Stimulated activated CD4-positive, alpha-beta T cell treated with anti-CD3 and anti-CD28 coated beads, Interleukin-2, amount 100 ng/mL, for 24 hours (primary cell): ENCODE data around the gene MAGI3.
"Not testable (repeated sequence)": the region's sequence is repeated elsewhere in the genome, so short reads cannot be mapped to it uniquely, and the experiment has no call there.

Source experiments
- DNase-seq, 2 donors: peaks; one replicate each; pipeline ENCODE4 v3.0.0-alpha.2; 2020

The MAGI3 gene

DNA sequence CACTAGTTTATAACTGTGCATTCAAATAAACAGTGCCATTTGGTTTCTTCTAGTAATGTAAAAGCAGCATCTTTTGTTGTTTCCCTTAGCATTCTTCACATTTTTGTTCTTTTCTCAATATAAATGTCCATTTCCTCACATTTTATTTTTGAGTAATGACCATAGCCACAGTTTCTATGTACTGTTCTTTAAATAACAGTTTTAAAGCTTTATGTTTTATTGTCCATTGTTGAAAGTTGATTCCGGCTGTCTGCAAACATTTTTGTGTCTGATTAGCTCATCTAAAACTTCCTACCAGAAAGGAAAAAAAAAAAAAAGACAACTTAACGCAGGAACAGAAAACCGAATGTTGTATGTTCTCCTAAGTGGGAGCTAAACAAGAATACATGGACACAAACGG is 139.7 kb downstream of the MAGI3 start:
- no peak for DNase-seq

DNA sequence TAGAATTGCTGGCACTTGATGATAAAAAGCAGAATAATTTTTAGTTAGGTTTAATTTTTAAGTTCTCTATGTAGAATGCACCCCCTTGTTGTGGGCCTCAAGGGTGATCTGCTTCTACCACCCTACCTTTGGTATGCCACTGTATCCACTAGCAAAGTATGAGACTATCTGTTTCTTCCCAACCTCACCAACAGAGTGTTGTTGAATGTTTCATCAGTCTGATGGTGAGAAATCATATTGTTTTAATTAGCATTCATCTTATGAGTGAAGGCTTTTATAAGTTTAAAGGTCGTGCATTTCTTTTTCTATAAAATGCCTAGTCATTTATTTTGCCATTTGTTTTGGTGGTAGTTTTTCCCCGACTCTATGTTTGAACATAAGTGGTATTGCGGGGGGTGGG is 141.0 kb downstream of the MAGI3 start:
- no peak for DNase-seq

DNA sequence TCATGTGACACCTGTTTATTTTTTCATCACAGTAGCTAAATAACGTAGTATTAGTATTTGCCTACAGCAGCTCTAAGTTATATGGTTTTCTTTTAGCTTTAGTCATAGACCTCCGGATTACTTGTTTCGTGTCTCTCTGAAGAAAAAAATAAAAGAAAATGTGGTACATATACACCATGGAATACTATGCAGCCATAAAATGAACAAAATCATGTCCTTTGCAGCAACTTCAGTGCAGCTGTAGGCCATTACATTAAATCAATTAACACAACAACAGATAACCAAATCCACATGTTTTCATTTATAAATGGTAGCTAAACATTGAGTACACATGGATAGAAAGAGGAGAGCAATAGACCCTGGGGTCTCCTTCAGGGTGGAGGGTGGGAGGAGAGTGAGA is 142.7 kb downstream of the MAGI3 start:
- DNase-seq: no peak

DNA sequence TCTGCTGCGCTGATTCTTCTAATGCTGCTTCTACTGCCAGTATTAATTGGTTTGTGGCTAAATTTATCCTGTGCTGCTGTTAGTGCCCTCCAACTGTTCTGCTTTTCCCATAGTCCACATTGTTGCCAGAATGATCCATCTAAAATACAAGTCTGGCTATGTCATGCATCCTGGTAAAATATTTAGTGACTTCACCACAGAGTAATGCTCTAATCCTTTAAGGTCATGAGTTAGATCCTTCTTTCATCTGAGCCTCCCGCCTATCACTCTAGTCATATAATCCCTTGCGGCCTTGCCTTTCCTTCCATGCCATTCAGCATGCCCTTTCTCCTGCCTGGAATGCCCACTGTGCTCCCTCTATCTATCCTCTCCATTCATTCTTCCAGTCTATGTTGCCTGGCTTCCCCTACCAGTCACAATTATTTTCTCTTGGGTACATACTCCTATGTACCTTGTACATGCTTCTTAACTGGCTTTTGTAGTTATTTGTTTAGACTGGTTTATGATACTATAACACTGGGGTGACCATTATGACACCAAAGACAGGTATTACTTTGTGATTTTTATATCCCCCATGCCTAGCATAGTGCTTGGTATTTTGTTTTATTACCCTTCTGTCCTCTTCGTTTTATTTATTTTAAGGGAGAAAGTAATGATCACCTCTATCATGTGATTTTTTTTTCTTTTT is 144.0 kb downstream of the MAGI3 start:
- DNase-seq: no peak

DNA sequence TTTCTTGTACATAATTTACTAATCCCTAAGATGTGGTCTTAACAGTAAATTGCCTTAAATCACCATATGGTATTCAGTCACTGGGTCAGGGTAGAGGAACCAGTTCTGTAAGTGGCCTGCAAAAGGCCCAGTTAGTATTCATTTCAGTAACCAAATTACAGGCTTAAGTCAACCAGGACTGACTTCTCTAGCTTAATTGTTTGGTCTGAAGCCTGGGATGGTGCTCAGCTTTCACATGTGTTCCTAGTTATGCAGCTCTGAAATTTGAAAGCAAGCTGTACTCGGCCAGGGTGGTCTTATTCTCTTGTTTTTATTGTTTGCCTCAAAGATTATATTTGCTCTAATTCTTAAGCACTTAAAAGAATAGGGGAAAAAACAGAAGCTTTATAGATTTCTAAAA is 144.6 kb downstream of the MAGI3 start:
- no peak for DNase-seq

DNA sequence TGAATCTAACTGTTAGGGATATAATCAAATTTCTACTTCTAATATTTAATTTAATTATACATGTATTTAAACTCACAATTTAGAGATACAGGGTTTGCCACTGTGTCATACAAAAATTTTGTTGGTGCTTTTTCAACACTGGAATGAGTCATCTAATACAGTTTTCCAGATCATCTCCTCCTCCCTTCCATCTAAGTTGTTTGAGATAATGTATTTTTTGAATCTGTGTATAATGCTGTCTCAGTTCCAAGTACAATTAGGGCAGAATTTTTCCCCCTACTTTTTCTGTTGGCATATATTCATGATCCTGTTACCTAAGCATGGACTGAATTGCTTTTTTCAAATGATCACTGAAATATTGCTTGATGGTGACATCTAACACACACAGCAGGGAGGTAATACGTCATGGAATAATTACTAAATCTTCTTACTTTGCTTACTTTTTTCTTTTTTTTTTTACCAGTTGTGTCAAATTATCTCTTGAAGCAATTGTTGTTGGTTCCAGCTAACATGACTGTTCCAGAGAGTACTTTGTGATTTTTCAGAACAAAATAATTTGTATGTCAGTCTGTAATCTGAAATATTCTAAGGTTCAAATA is 146.0 kb downstream of the MAGI3 start:
- no peak for DNase-seq

DNA sequence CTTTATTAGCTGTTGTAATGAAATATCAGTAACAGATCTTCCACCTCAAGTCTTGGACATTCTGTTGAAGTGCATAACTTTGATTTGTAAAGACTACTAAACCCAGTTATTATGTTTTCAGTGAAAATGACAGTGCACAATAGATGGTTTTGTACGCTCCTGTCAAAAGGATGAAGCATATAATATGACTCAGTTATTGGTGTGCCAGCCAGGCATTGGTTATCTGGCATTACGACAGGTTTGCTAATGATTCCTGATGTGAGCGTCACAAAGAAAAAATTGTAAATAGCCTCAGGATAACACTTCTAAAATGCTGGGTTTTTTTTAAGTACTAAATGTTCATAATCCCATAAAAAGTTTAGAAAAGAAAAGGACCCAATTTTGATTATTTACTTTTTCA is 147.9 kb downstream of the MAGI3 start:
- DNase-seq: no peak

DNA sequence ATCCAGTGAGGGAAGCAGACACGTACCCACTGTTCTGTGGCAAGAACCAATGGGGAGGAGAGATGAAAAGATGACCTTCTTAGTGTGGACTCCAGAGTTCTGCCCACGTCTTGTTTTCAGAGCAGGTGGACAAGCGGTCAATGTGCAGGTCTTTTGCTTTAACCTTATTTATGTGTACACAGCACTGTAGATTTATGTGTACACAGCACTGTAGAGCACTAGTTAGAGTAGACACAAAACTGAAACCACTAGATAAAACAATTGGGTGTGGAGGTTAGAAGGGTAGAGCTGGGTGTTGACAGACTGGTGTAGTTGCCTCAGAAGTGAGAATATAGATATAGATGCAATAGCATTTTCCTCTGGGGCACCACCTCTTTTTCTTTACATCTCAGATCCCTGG is 150.0 kb downstream of the MAGI3 start:
- no peak for DNase-seq

DNA sequence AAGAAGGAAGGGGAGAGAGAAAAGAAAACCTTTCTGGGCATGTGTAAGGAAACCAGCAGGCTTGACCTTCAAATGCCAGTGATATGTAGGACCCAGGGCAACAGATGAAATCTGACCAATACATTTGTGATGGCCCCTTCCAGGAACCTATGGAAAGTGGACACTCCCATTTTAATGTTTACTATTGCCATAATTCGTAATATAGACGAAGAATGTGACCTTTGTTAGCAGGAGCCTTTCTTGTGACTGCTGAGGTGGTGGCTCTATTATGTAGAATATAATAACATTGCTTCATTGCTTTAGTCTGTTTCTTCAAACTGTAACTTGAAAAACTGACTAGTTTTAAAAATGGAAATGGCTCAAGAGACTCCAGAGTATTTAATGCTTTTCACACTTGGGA is 150.8 kb downstream of the MAGI3 start:
- DNase-seq: no peak

DNA sequence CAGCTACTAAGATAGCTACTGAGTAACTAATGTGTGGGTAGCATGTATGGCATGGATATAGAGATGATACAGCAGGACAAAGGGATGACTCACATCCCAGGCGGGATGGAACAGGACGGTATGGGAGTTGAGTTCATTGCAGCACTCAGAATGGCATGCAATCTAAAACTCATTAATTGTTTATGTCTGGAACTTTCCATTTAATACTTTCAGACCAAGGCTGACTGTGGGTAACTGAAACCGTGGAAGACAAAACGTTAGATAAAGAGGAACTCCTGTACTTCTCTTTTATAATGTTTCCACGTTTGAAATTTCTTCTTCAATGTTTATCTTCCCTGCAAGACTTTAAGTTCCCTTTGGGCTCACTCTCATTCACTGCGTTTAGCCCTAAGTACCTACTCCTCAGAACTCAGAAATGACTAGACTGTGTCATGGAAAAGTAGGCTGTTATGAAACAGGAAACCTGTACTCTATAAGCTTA is 151.9 kb downstream of the MAGI3 start:
- DNase-seq: no peak

DNA sequence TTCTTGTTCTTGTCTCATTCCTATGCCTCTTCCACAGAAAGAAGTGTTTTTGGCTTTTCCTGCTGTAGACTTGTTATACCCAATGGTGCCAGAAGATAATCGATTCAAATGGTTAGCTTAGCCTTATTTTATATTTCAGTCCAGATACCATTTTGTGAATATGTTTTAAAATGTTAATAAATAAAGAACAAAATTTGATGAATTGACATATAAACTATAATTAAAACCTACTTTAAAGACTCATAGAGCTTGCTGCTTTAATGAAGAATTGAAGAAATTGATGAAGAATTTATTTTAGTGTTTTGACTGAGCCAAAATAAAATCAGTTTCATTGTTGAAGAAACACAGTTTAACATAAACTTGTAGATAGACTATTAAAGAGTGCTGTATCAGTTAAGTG is 152.8 kb downstream of the MAGI3 start:
- no peak for DNase-seq

DNA sequence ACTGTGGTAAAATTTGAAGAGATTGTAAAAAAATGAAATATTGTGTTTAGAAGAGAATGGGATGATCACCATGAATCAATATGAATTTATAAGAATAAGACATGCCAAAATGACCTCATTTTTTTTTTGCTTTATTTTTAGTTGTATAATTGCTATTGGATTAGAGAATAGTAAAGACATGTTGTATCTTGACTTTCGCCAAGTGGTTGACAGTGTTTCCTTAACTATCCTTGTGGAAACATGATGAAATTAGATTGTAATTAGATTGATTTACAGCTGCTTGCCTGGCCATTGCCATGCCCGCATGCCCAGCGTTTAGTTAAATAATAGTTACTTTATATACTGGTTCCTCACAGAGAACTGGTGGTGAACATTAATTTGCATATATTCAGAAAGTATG is 154.9 kb downstream of the MAGI3 start:
- DNase-seq: no peak

DNA sequence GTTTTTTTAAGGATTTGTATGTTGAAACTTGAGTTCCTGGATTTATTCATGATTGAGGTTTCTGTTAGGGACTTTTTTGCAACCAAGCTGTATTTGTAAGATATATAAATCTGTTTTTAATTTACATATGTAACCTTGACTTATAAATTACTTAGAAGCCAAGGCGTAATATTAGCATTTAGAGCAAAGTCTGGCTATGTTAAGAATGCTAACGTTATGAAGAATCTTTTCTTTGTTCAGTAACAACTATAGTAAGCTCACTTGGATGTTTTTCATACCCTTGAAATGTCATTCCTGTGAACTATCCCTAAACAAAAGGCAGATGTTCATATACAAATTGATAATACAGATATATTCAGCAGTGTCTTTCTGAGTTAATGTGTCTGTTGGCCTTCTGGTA is 155.3 kb downstream of the MAGI3 start:
- DNase-seq: no peak

DNA sequence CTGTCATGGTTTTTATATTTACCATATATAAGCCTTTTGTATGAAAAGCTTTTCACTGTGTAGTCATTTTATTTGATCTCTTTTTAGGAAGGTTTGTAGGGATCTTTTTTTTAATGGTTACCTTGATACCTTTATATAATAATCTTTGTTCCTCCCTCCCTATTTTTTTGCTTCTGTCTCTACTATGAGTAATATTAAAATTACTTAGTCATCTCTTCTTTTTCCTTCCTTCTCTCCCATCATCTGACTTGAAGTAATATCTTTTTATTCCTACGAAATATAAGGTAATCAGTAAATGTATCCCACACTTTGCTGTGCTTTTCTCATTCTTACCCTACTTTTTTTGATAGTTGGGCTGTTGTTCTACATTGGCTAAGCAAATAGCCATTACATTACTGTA is 161.4 kb downstream of the MAGI3 start:
- DNase-seq: no peak

DNA sequence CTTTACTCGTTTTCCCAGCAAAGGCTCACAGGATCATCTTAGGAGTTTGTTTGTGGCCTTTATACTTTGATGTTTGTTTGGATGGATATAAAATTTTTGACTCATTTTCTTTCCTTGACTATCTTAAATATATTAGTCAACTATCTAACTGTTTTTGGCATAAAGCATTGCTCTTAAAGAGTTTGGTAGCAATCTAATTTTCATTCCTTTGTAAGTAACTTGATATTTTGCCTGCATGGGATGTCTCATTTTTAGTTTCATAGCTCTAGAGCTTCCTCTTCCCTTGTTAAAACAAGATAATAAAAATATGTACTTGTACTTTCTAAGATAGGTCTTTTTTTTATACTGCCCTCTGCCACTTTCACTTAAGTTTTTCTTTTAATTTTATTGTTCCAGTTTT is 161.9 kb downstream of the MAGI3 start:
- no peak for DNase-seq

DNA sequence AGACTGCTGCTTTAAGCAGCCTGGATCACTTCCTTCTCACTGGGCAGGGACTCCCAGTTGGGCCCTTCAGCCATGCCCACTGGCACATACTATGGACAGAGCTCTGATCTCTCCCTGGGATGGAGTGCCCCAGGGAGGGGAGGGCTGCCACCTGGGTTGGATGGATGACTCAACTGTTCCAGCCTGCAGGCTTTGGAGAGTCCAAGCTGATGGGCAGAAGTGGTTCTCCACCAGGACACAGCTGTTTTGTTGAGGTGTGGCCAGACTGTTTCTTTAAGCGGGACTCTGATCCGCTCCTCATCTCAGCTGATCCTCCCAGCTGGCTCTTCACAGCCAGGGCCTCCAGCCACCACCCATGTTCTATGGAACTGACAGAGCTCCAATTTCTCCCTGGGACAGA is 166.9 kb downstream of the MAGI3 start:
- no peak for DNase-seq

DNA sequence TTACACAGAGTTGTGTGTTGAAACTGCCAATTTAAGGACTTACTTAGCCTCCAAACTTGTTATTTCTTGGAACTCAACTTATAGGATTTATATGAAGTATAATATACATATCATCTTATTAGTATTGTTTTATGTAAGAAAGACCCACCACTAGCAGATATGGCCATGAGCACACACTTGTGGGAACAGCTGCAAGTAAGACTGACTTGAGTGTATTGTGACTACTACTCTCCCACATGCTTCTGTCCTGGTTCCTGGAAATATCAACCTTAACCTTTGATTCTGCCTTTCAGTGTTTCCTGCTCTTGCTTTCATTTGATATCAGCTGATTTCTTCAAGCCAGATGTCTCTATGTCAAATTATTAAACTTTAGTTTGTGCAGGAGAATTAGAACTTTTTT is 175.3 kb downstream of the MAGI3 start:
- DNase-seq: no peak

DNA sequence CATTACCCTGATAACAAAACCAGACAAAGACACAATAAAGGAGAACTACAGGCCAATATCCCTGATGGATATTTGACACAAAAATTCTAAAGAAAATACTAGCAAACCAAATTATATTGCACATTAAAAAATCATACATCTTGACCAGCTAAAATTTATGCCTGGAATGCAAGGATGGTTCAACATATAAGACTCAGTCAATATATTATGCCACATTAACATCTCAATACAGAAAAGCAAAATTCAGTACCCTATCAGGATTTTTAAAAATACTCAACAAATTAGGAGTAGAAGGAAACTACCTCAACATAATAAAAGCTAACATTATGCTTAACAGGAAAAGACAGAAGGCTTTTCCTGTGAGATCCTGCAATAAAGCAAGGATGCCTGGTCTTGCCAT is 177.1 kb downstream of the MAGI3 start:
- no peak for DNase-seq

DNA sequence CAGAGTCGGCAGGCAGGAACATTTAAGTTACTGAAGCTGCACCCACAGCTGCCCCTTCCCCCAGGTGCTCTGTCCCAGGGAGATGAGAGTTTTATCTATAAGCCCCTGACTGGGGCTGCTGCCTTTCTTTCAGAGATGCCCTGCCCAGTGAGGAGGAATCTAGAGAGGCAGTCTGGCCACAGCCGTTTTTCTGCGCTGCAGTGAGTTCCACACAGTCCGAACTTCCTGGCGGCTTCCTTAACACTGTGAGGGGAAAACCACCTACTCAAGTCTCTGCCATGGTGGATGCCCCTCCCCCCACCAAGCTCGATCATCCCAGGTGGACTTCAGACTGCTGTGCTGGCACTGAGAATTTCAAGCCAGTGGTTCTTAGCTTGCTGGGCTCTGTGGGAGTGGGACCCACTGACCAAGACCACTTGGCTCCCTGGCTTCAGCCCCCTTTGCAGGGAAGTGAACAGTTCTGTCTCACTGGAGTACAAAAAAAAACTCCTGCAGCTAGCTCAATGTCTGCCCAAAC is 185.5 kb downstream of the MAGI3 start:
- not testable (repeated sequence) for DNase-seq

DNA sequence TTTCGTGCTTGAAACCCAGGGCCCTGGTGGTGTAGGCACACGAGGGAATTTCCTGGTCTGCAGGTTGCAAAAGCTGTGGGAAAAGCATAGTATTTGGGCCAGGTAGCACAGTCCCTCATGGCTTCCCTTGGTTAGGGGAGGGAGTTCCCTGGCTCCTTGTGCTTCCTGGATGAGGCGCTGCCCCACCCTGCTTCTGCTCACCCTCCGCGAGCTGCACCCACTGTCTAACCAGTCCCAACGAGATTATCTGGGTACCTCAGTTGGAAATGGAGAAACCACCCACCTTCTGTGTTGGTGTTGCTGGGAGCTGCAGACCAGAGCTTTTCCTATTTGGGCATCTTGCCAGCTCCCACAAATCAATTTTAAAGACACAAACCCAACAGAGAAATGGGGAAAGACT is 186.0 kb downstream of the MAGI3 start:
- DNase-seq: no peak

DNA sequence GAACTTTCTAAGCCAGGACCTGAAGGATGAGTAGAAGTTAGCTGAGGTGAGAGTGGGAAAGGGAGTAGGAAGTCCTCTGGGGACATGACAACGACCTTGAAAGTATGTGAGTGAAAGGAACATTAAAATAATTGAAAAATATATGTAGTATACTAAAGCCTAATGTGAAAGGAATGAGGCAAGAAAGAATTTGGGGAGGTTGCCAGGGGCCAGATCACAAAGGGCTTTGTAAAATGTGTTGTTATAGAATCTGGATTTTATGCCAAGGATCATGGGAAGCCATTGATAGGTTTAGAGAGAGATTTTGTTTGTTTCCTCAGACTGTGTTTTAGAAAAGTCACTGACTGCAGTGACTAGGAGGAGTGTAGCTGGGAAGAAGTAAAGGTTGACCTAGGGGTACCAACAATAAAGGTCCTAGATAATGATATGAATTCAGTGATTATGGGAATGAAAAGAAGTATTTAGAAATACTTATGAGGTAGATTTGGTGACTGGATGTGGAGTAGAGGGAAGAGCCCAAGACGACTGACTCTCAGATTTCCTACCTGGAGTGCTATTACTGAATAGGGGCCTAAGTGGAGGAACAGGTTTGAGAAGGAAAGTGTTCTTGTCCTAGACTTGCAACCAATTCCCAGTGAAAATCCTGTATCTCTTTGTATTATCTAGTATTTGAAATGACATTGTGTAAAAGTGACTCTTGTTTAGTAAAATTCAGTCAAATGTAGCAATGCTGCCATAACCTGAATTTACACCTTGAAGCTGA is 189.1 kb downstream of the MAGI3 start:
- DNase-seq: no peak

DNA sequence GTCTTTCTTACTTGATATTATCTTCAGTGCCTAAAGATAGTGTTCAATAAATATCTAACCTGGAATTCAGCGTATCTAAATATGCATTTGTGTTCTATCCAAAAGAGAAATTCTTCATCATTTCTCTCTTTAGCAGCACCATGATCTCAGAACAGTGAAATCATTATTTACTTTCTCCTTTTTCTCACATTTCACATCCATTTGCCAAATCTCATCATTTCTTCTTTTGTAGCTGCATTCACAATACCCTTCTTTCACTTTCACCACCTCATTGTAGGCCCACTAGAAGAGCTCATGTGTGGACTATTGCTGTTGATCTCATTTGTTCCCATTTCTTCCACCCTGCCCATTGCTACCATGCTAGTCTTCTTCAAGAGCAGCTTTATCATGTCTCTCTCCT is 191.0 kb downstream of the MAGI3 start:
- no peak for DNase-seq

DNA sequence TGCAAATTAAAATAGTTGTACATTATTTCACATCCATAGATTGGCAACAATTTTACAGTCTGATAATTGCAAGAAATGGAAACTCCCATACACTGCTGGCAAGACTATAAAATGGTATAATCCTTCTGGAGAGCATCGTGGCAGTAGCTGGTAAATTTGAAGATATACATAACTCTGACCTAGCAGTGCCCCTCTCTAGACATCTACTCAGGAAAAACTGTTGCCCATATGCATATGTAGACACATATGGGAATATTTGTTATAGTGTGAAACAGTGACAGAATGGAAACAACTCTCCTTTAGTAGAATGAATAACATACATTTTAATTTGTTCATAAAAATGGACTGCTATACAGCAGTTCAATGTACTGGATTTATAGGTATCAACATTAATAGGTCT is 191.8 kb downstream of the MAGI3 start:
- DNase-seq: no peak

DNA sequence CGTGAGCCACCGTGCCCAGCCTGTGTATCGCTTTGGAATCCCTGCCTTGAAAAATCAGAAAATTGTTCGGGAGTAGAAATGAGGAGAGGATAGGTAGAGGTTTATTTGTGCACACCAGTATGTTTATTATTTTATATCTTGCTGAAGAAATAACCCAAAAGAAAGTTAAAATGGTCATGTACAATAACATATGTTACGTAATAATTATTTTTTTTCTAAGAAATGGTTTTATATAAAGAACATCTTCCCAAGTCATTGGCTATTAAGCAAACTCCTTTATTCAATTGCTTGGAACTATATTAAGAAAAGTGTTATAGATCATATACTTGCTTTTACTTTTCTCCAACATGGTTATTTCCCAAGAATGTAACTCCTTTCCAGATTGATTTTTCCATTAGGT is 197.2 kb downstream of the MAGI3 start:
- DNase-seq: no peak
